Left kidney (tissue), 2 donors: ENCODE measurements around the gene BID. TPM values are rescaled to one million over a fixed set of nuclear protein-coding genes. Genes with fewer than 3 reads are reported as not detected.
"Not testable (repeated sequence)": the region's sequence is repeated elsewhere in the genome, so short reads cannot be mapped to it uniquely, and the experiment has no call there.

Source experiments
- DNase-seq: peaks from one replicate; pipeline ENCODE4 v3.0.0-alpha.2; 2013
- polyA plus RNA-seq: library from polyadenylated mRNA; unstranded; fragments of 120-200 nt; gene quantifications from one replicate; pipeline ENCODE4 v1.2.1, GENCODE V29; 2013; ENCODE audit not compliant: insufficient read length

Gene BID
- polyA plus RNA-seq, 1 donor, result 16.1 TPM

DNA sequence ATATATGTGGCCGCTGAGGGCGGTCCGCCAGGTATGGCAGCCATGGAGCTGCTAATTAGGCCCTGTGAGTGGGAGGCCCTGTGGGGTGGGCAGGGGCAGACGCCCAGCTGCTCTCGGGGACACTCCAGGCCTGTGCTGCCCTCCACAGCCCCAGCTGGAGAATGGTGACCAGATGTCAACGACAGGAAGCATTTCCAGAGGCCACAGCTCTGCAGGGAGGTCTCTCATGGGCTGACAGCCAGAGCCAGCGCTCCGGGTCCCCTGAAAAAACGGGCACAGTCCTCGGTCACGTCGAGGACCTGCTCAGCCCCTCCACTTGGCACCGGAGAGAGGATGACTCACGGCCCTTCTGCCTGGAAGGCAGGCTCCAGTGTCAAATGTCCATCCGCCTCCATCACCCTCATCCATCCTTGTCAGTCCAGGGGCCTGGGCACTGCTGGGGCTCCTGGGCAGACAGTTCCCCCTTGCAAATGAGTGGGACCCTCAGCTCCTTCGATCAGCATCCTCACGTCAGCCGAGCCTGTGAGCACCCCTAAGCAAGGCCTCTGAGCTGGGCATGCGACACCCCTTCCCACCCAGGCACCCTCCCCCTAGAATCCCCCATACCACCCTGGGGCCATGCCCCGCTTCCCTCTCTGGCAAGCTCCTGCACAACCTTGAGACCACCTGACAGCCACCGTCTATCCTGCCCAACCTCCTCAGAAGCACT is 1.9 kb downstream of the BID start:
- DNase-seq, result no peak

- DNase-seq, result no peak
Measured at GRCh38 chr22:17770180-17771077, 3.8 kb downstream of the BID start.

DNA sequence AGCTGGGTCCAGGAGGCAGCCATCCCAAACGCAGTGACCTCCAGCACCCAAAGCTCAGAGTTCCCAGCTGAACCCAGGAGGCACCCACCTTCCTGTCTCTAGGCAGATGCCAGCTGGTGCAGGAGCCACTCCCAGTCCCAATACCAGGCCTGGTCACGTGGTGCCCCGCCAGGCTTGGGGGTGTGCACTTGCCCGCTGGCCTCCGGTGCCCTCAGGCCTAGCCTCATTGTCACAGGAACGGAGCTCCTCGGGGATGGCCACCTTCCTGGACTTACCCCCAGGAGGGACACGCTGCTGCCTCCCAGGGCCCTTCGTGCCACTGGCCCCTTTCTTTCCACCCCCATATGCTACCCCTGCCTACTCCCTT is 4.6 kb downstream of the BID start:
- DNase-seq, result no peak

- no peak for DNase-seq
Measured at GRCh38 chr22:17769013-17769715, 5.1 kb downstream of the BID start.

- no peak for DNase-seq
Measured at GRCh38 chr22:17767233-17768065, 6.8 kb downstream of the BID start.

GRCh38 chr22:17764852-17765251 is 9.4 kb downstream of the BID start:
- not testable (repeated sequence) for DNase-seq

DNA sequence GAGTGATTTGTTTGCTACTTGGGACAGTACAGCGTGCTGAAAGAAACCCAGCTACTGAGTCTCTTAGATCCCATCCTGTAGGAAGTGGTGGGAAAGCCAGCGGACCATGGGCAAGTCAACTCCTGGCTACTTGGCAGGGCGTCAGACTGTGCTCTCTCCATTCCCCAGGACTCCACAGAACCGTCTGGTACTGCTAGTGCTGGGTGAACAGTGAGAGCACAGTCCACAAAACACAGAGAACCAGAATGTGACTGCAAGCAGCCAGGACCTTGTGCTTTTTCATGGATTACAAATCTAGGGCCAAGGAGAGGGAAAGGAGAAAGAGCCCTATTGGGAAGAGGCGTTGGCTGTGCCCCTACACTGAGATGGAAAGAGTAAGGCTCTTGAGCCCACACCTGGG is 10.2 kb downstream of the BID start:
- DNase-seq, result no peak

GRCh38 chr22:17763442-17763841 is 10.8 kb downstream of the BID start:
- DNase-seq, result not testable (repeated sequence)

GRCh38 chr22:17761138-17761488 is 13.2 kb downstream of the BID start:
- DNase-seq, result no peak

- no peak for DNase-seq
Measured at GRCh38 chr22:17754233-17754925, 19.9 kb downstream of the BID start.

- no peak for DNase-seq
Measured at GRCh38 chr22:17753401-17753989, 20.8 kb downstream of the BID start.

- DNase-seq, result no peak
Measured at GRCh38 chr22:17751596-17751995, 22.7 kb downstream of the BID start.

- no peak for DNase-seq
Measured at GRCh38 chr22:17749605-17750395, 24.5 kb downstream of the BID start.

DNA sequence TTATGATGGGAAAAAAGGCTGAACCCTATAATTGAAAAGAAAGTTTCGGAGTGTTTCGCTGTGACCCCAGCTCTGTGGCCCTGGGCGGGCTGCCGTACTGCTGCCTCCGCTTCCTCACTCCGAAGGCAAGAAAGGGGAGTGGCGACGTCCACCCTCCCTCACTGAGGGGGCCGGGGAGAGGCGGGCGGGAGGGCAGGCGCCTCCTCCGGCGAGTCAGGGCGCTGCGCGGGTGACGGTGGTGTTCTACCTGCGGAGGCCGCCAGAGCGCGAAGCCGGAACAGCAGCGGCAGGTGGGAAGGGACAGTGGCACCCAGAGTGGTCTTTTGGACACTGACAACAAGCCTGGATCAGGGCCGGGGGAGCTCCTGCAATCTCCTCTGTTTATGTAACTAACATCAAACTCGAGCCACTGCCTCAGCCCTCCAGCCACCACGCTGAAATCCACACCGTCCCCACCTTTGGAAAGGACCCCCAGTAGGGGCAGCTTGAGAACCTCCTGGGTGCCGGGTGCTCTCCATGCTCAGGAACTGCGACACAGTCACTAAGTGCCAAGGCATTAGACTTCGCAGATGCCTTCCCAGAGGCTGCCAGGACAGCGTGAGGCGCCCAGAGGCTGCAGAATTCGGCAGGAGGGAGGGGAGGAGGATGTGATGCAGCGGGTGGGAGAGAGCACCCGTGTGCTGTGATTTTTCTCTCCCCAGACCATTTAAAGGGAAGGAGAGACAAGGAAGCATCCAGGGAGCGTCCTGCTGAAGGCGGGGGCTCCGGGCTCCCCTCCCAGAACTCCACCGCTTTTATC is 25.5 kb downstream of the BID start:
- DNase-seq, result no peak

DNA sequence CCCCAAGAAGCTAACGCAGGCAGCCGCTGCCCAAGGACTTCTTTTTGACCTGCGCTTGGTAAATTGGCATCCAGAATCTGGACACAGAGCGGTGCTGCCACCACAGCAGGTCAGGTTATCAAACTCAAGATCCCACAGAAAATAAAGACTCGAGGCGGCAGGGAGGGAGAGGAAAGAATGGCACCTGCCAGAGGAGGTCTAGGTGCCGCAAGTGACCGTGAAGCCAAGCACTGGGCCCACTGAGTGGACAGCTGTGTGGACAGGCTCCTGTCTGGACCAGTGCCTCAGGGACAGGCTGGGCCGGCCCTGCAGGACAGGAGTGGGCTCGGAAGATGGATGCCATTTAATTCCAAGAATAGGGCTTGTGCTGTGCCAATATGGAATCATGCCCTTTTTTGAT is 27.4 kb downstream of the BID start:
- no peak for DNase-seq

GRCh38 chr22:17744430-17744829 is 29.8 kb downstream of the BID start:
- no peak for DNase-seq

DNA sequence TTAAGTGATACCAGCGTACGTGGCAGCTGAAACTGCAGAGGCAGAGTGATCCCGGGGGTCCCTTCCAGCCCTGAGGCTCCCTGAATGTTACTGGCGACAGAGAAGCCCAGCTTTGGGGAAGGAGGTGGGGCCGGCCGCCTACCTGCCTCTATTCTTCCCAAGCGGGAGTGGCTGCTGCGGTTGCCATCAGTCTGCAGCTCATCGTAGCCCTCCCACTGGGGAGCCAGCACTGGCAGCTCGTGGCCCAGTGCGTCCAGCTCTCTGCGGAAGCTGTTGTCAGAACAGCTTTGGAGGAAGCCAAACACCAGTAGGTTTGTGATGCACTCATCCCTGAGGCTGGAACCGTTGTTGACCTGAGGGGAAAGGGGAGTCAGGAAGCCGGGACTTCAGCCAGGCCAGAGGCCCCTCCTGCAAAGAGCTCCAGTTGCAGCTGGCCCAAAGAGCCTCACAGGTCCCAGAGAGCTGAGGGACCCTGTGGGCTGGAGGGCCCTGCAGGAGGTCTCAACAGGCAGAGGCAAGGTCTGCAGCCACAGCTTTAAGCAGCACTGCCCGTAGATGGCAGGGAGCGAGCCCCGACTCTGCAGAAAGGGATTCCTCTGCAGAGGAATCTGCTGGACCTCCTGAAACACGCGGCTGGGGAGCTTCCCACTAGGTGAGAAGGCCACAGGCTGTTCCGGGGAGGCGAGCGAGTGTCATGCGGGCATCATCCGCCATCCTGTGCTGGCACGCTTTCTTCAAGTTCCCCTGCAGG is 30.4 kb downstream of the BID start:
- DNase-seq, result no peak

DNA sequence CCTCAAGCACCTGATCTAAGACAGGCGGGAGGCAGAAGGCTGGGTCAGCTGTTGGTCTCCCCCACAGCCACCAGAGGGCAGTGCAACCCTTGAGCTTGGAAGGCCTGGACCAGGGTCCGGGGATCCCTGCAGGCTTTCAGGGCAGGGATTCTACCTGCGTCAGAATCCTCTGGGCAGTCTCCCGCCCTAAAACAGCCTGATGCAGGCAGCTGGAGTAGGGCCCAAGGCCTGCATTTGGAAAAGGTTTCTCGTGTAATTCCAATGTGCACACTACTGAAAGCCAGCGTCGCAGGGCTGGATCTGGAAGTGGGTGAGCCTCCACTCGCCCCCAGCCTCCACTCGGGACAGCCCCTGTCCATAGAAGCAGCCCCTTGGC is 31.8 kb downstream of the BID start:
- DNase-seq, result peak; percentile 75
